SK-N-SH (cell line): ENCODE data around the gene BRME1. TPM values are rescaled to one million over a fixed set of nuclear protein-coding genes. Genes with fewer than 3 reads are reported as not detected.

Source experiments
- CTCF ChIA-PET: fragments of 300-600, 350-600 bp; formaldehyde crosslinking; extraction: SDS; loops from one replicate; lab custom pipeline; 2021; lab: Yijun Ruan, JAX
- POLR2A ChIA-PET: fragments of 350-600 bp; sonication (Branson Sonifier 250); formaldehyde crosslinking; extraction: SDS; loops from one replicate; lab custom pipeline; 2020; ENCODE audit warnings: antibody characterized with exemption, inconsistent platforms; lab: Yijun Ruan, JAX
- DNase-seq: peaks from one replicate; pipeline ENCODE4 v3.0.0; 2012
- H2AFZ ChIP-seq: fragments of 200-600 bp; sonication (generic); 2 replicates; pipeline ENCODE4 v1.8.1; 2016; ENCODE audit warnings: antibody characterized with exemption, mild to moderate bottlenecking, low read depth
- H3F3A ChIP-seq: fragments of 200-600 bp; sonication (generic); replicated peaks from 2 replicates; pipeline ENCODE3; 2016; ENCODE audit warnings: antibody characterized with exemption, mild to moderate bottlenecking; ENCODE audit not compliant: insufficient read depth
- H3K27ac ChIP-seq, 2 experiments: fragments of 200-500 bp in 1 of 2; fragments of 200-600 bp in 1 of 2; sonication (Bioruptor generic) in 1 of 2; sonication (generic), shearing (Covaris generic) in 1 of 2; 2 replicates each; pipeline versions ENCODE4 v1.5.1 to v1.6.1; 2014 to 2016; ENCODE audit warnings: low read depth in 2 of 2, inconsistent platforms in 1 of 2, low read length in 1 of 2, mild to moderate bottlenecking in 1 of 2, mixed read lengths in 1 of 2
- H3K27me3 ChIP-seq: fragments of 200-600 bp; sonication (generic), shearing (Covaris generic); 2 replicates; pipeline ENCODE4 v1.6.1; 2016; ENCODE audit warnings: mixed run types; ENCODE audit not compliant: insufficient read depth
- H3K36me3 ChIP-seq, 2 experiments: fragments of 200-500 bp in 1 of 2; fragments of 200-600 bp in 1 of 2; sonication (Bioruptor generic) in 1 of 2; sonication (generic) in 1 of 2; replicated peaks in 1 of 2; 2 replicates each; pipeline versions ENCODE3 to v1.5.1; 2014 to 2016; ENCODE audit warnings: low read length in 1 of 2, mild to moderate bottlenecking in 1 of 2; ENCODE audit not compliant: insufficient read depth in 2 of 2, control insufficient read depth in 1 of 2
- H3K4me1 ChIP-seq, 2 experiments: fragments of 200-500 bp in 1 of 2; fragments of 200-600 bp in 1 of 2; sonication (Bioruptor generic) in 1 of 2; sonication (generic), shearing (Covaris generic) in 1 of 2; 2 replicates each; pipeline versions ENCODE4 v1.5.1 to v1.6.1; 2014 to 2016; ENCODE audit warnings: low read depth in 1 of 2, low read length in 1 of 2, mixed run types in 1 of 2; ENCODE audit not compliant: insufficient read depth in 2 of 2, control insufficient read depth in 1 of 2
- H3K4me2 ChIP-seq: fragments of 200-600 bp; sonication (generic), shearing (Covaris generic); 2 replicates; pipeline ENCODE4 v1.6.1; 2017; ENCODE audit warnings: mixed run types
- H3K4me3 ChIP-seq, 2 experiments: fragments of 200-500 bp in 1 of 2; fragments of 200-600 bp in 1 of 2; sonication (Bioruptor generic) in 1 of 2; sonication (generic), shearing (Covaris generic) in 1 of 2; 2 replicates each; pipeline versions ENCODE4 v1.5.1 to v1.8.1; 2014 to 2016; ENCODE audit warnings: low read depth in 2 of 2, inconsistent platforms in 1 of 2, low read length in 1 of 2, mild to moderate bottlenecking in 1 of 2, mixed read lengths in 1 of 2, moderate library complexity in 1 of 2
- H3K79me2 ChIP-seq: fragments of 200-600 bp; sonication (generic); 2 replicates; pipeline ENCODE4 v1.8.1; 2017; ENCODE audit warnings: mild to moderate bottlenecking; ENCODE audit not compliant: insufficient read depth
- H3K9ac ChIP-seq: fragments of 200-600 bp; sonication (generic); 2 replicates; pipeline ENCODE4 v1.6.1; 2017; ENCODE audit warnings: mixed run types
- H3K9me2 ChIP-seq: fragments of 200-600 bp; sonication (generic); 2 replicates; pipeline ENCODE4 v1.6.1; 2017; ENCODE audit warnings: mixed run types
- H3K9me3 ChIP-seq: fragments of 200-600 bp; sonication (generic); 2 replicates; pipeline ENCODE4 v1.6.1; 2017; ENCODE audit warnings: mixed run types, mild to moderate bottlenecking, moderate library complexity
- H4K20me1 ChIP-seq: fragments of 200-600 bp; sonication (generic); 2 replicates; pipeline ENCODE4 v1.6.1; 2017; ENCODE audit warnings: mild to moderate bottlenecking, mixed run types; ENCODE audit not compliant: insufficient read depth
- CHD2 ChIP-seq: fragments of 150-350 bp; IDR thresholded peaks from 2 replicates; pipeline ENCODE4 v1.6.1; 2018; ENCODE audit warnings: low read length; ENCODE audit not compliant: partially characterized antibody
- CTCF ChIP-seq: fragments of 200-600 bp; sonication (generic); IDR thresholded peaks from 2 replicates; pipeline ENCODE4 v1.6.1; 2017; ENCODE audit warnings: antibody characterized with exemption, mild to moderate bottlenecking, moderate library complexity
- ELF1 ChIP-seq: IDR thresholded peaks from 2 replicates; pipeline ENCODE4 v1.4.0; 2012
- EP300 ChIP-seq, 2 experiments: IDR thresholded peaks; 2 replicates each; pipeline versions ENCODE4 v1.4.0 to v1.6.1; 2012; ENCODE audit warnings: borderline replicate concordance in 1 of 2, low read depth in 1 of 2, low read length in 1 of 2
- EZH2phosphoT487 ChIP-seq: fragments of 200-600 bp; sonication (generic); IDR thresholded peaks from 2 replicates; pipeline ENCODE4 v1.6.1; 2017; ENCODE audit warnings: low read depth, mixed run types, mild to moderate bottlenecking, antibody characterized with exemption, moderate library complexity, borderline replicate concordance
- FOSL2 ChIP-seq: IDR thresholded peaks from 2 replicates; pipeline ENCODE4 v1.4.0; 2012; ENCODE audit warnings: low read depth, mild to moderate bottlenecking, moderate library complexity, borderline replicate concordance
- GABPA ChIP-seq: IDR thresholded peaks from 2 replicates; pipeline ENCODE4 v1.4.0; 2012; ENCODE audit warnings: low read depth, mild to moderate bottlenecking
- GATA2 ChIP-seq: sonication (generic); formaldehyde crosslinking; IDR thresholded peaks from 2 replicates; pipeline ENCODE4 v1.5.0; 2020; ENCODE audit warnings: mild to moderate bottlenecking, missing genetic modification reagents
- JUND ChIP-seq: IDR thresholded peaks from 2 replicates; pipeline ENCODE4 v1.4.0; 2012
- MAX ChIP-seq: IDR thresholded peaks from 2 replicates; pipeline ENCODE4 v1.4.0; 2012; ENCODE audit warnings: low read depth
- MXI1 ChIP-seq: IDR thresholded peaks from 2 replicates; pipeline ENCODE4 v1.6.1; 2012; ENCODE audit warnings: mild to moderate bottlenecking, low read depth, low read length, improper control_type of control experiment
- NFIC ChIP-seq: IDR thresholded peaks from 2 replicates; pipeline ENCODE4 v1.4.0; 2012; ENCODE audit warnings: borderline replicate concordance
- NRF1 ChIP-seq: IDR thresholded peaks from 2 replicates; pipeline ENCODE4 v1.6.1; 2012; ENCODE audit warnings: low read depth, mild to moderate bottlenecking, low read length
- POLR2AphosphoS5 ChIP-seq: IDR thresholded peaks from 2 replicates; pipeline ENCODE4 v1.6.1; 2012; ENCODE audit warnings: low read depth, low read length
- RAD21 ChIP-seq: IDR thresholded peaks from 2 replicates; pipeline ENCODE4 v1.6.1; 2012; ENCODE audit warnings: mild to moderate bottlenecking, low read length
- REST ChIP-seq: IDR thresholded peaks from 2 replicates; pipeline ENCODE4 v1.6.1; 2012; ENCODE audit warnings: mild to moderate bottlenecking, low read depth, low read length, moderate library complexity
- RXRA ChIP-seq: IDR thresholded peaks from 2 replicates; pipeline ENCODE4 v1.4.0; 2012; ENCODE audit warnings: low read depth, mild to moderate bottlenecking, borderline replicate concordance
- SIN3A ChIP-seq: IDR thresholded peaks from 2 replicates; pipeline ENCODE4 v1.6.1; 2012; ENCODE audit warnings: low read depth, mild to moderate bottlenecking, low read length, moderate library complexity, borderline replicate concordance
- TAF1 ChIP-seq: IDR thresholded peaks from 2 replicates; pipeline ENCODE4 v1.6.1; 2012; ENCODE audit warnings: low read depth, mild to moderate bottlenecking, low read length, moderate library complexity, borderline replicate concordance
- TCF12 ChIP-seq: IDR thresholded peaks from 2 replicates; pipeline ENCODE4 v1.4.0; 2012
- TEAD4 ChIP-seq: IDR thresholded peaks from 2 replicates; pipeline ENCODE4 v1.4.0; 2012; ENCODE audit warnings: mild to moderate bottlenecking, borderline replicate concordance; ENCODE audit not compliant: insufficient read depth
- WGBS: methylation state at CpG from one replicate; pipeline ENCODE4 v1.1.6; 2017; ENCODE audit warnings: low lambda C conversion rate; 5-methylcytosine and 5-hydroxymethylcytosine counted together
- polyA plus RNA-seq, 3 experiments: library from polyadenylated mRNA; depleted of rRNA; stranded (reverse); fragments of >200 nt; gene quantifications; 2 replicates each; pipeline ENCODE4 v1.2.3, GENCODE V29; 2012
- TF ChIP-seq, protein P1 (sequence below): IDR thresholded peaks from 2 replicates; pipeline ENCODE4 v1.4.0; 2012; ENCODE audit warnings: low read depth, borderline replicate concordance

BRME1 gene
- polyA plus RNA-seq, 1 of the 3 experiments (the other 2 are of a cell fraction): 1.5 TPM

- no peaks in the 10 kb centered on the region for H4K20me1 ChIP-seq
- H3K4me3 ChIP-seq: no peak overlapping the region
- 0 out of 2 replicates have a peak, but pooled peaks cover 10% of the 10 kb centered on the region for H3K79me2 ChIP-seq
- no peaks in the 10 kb centered on the region for H3K27me3 ChIP-seq
- peaks cover 3 to 10% of the 10 kb centered on the region in 2 experiments for H3K36me3 ChIP-seq
- POLR2A ChIA-PET: interaction anchor here (0.6 kb wide), 1 partner anchor 76 kb away, joined by 3 read pairs; no protein-coding TSS in a partner anchor
- CTCF ChIA-PET: interaction anchor here (1.4 to 1.5 kb wide), 2 partner anchors 13 to 150 kb away, joined by 3 read pairs; no protein-coding TSS in a partner anchor
- DNase-seq: no peak
- no peak overlapping the region for H3K9ac ChIP-seq
- H3K4me2 ChIP-seq: no peak overlapping the region
- no peaks in the 10 kb centered on the region for H3K9me3 ChIP-seq
- H3K27ac ChIP-seq: no peak overlapping the region
- H3F3A ChIP-seq: no peaks in the 10 kb centered on the region
- H2AFZ ChIP-seq: no peak overlapping the region
- no peaks in the 10 kb centered on the region for H3K9me2 ChIP-seq
- H3K4me1 ChIP-seq: peaks cover 0 to 9% of the 10 kb centered on the region in 2 experiments; a peak in 1 of 4 replicates
- TF ChIP-seq NRF1 (no peak), GABPA (no peak), JUND (no peak), FOSL2 (no peak), POLR2AphosphoS5 (no peak), SIN3A (no peak), MXI1 (no peak), ELF1 (no peak), TEAD4 (no peak), RAD21 (no peak), RXRA (no peak), CHD2 (no peak), MAX (no peak), NFIC (no peak), TAF1 (no peak), TCF12 (no peak)
- TF ChIP-seq, protein P1, sequence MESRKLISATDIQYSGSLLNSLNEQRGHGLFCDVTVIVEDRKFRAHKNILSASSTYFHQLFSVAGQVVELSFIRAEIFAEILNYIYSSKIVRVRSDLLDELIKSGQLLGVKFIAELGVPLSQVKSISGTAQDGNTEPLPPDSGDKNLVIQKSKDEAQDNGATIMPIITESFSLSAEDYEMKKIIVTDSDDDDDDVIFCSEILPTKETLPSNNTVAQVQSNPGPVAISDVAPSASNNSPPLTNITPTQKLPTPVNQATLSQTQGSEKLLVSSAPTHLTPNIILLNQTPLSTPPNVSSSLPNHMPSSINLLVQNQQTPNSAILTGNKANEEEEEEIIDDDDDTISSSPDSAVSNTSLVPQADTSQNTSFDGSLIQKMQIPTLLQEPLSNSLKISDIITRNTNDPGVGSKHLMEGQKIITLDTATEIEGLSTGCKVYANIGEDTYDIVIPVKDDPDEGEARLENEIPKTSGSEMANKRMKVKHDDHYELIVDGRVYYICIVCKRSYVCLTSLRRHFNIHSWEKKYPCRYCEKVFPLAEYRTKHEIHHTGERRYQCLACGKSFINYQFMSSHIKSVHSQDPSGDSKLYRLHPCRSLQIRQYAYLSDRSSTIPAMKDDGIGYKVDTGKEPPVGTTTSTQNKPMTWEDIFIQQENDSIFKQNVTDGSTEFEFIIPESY: no peak
- whole genome bisulfite sequencing: 92% methylated on average over 8 of the region's 8 CpGs
These were observed 2.8 kb upstream of the BRME1 start for GRCh38 chr19:13908674-13909073.

GRCh38 chr19:13906910-13907309, 993 bp upstream of the BRME1 start:
- H3K4me1 ChIP-seq: peaks cover 0 to 9% of the 10 kb centered on the region in 2 experiments; a peak in 1 of 4 replicates
- H3K9me2 ChIP-seq: no peaks in the 10 kb centered on the region
- H3K9me3 ChIP-seq: no peaks in the 10 kb centered on the region
- 87% methylated on average over 5 of the region's 5 CpGs for WGBS
- peaks cover 0 to 2% of the 10 kb centered on the region in 2 experiments for H3K36me3 ChIP-seq
- peaks cover 6% of the 10 kb centered on the region for H3F3A ChIP-seq
- no peaks in the 10 kb centered on the region for H4K20me1 ChIP-seq
- H3K27me3 ChIP-seq: no peaks in the 10 kb centered on the region
- H3K9ac ChIP-seq: 0 out of 2 replicates have a peak overlapping the region, but pooled peaks have one; percentile 75
- DNase-seq: no peak
- H3K79me2 ChIP-seq: 0 out of 2 replicates have a peak, but pooled peaks cover 10% of the 10 kb centered on the region
- peak overlapping the region; percentile 65 to 79 for H3K4me3 ChIP-seq
- peak overlapping the region; percentile 91; the same call in 1 of the 2 replicates for H2AFZ ChIP-seq
- ChIA-PET POLR2A (no interaction called here), CTCF (interaction anchor here (0.9 to 2.3 kb wide), 7 partner anchors 14 to 167 kb away, joined by 3 to 6 read pairs (median 3); partner anchors contain the start of genes IL27RA, MISP3 and PODNL1)
- peak overlapping the region; percentile 83 for H3K4me2 ChIP-seq
- H3K27ac ChIP-seq: no peak overlapping the region
- no peak for TF ChIP-seq EP300 (IDR thresholded peaks at IDR 0.05; ENCODE audit: borderline replicate concordance in 1 of 2, low read depth in 1 of 2, low read length in 1 of 2)
- no peak for TF ChIP-seq EZH2phosphoT487
- no peak for TF ChIP-seq FOSL2
- no peak for TF ChIP-seq JUND
- no peak for TF ChIP-seq GATA2
- no peak for TF ChIP-seq REST
- no peak for TF ChIP-seq TCF12
- no peak for TF ChIP-seq CTCF
